Esophagus muscularis mucosa (tissue), 4 donors: ENCODE measurements around the gene HSPA14. TPM values are rescaled to one million over a fixed set of nuclear protein-coding genes. Genes with fewer than 3 reads are reported as not detected.

Experiments
- DNase-seq: peaks from one replicate; pipeline ENCODE4 v3.0.0-alpha.2; 2017; ENCODE audit errors: extremely low spot score
- H3K27ac ChIP-seq, 4 donors: fragments of 200-600 bp; sonication (generic); replicated peaks in 1 of 4; 1 replicate in 3 of 4; 2 replicates in 1 of 4; pipeline ENCODE4 v1.5.1; 2016 to 2019; ENCODE audit warnings: mild to moderate bottlenecking in 1 of 4
- H3K27me3 ChIP-seq, 4 donors: fragments of 200-600 bp; sonication (generic); one replicate each; pipeline versions ENCODE4 v1.5.1 to v1.6.0; 2016 to 2019
- H3K36me3 ChIP-seq, 4 donors: fragments of 200-600 bp; sonication (generic); one replicate each; pipeline ENCODE4 v1.5.1; 2016 to 2019
- H3K4me1 ChIP-seq, 4 donors: fragments of 200-600 bp; sonication (generic); one replicate each; pipeline ENCODE4 v1.5.1; 2016 to 2019
- H3K4me3 ChIP-seq, 4 donors: fragments of 200-600 bp; sonication (generic); 1 replicate in 2 of 4; 2 replicates in 2 of 4; pipeline ENCODE4 v1.5.1; 2016 to 2019; ENCODE audit warnings: mild to moderate bottlenecking in 4 of 4, moderate library complexity in 1 of 4
- H3K9me3 ChIP-seq, 4 donors: fragments of 200-600 bp; sonication (generic); 1 replicate in 3 of 4; 2 replicates in 1 of 4; pipeline ENCODE4 v1.5.1; 2016 to 2019
- CTCF ChIP-seq, 3 experiments: fragments of 200-600 bp in 2 of 3; fragments of 450-650 bp in 1 of 3; sonication (generic) in 2 of 3; IDR thresholded peaks; one replicate each; pipeline ENCODE4 v1.5.1; 2017 to 2019; ENCODE audit warnings: antibody characterized with exemption in 3 of 3, mild to moderate bottlenecking in 2 of 3, moderate library complexity in 1 of 3
- EP300 ChIP-seq: sonication (generic); formaldehyde crosslinking; IDR thresholded peaks from one replicate; pipeline ENCODE4 v1.6.1; 2017; ENCODE audit warnings: antibody characterized with exemption
- POLR2A ChIP-seq: fragments of 450-650 bp; IDR thresholded peaks from one replicate; pipeline ENCODE4 v1.6.1; 2017; ENCODE audit warnings: antibody characterized with exemption, moderate library complexity, mild to moderate bottlenecking, low read depth
- POLR2AphosphoS5 ChIP-seq, 2 donors: sonication (generic); formaldehyde crosslinking; IDR thresholded peaks; one replicate each; pipeline ENCODE4 v1.6.1; 2017; ENCODE audit warnings: antibody characterized with exemption in 2 of 2
- WGBS: methylation state at CpG from one replicate; pipeline ENCODE4 v1.1.5; 2018; 5-methylcytosine and 5-hydroxymethylcytosine counted together
- intact Hi-C: fragments of 100-400 bp; cut with DNase I; formaldehyde crosslinking; loops from one replicate; pipeline ENCODE4 v1.15.1; 2023
- total RNA-seq, 4 donors: library from RNA; depleted of rRNA; stranded (reverse); fragments of >200 nt; gene quantifications; one replicate each; pipeline versions ENCODE4 v1.1.0 to v1.2.1, GENCODE V29; 2016

HSPA14 gene
- total RNA-seq, 4 donors from 2014 or later = 6.8 to 9.8 (median 7.8) TPM

- DNase-seq = no peak
- no peaks in the 10 kb centered on the region for H3K4me1 ChIP-seq
- no peaks in the 10 kb centered on the region for H3K36me3 ChIP-seq
- H3K4me3 ChIP-seq = no peak overlapping the region
- no peaks in the 10 kb centered on the region for H3K27me3 ChIP-seq
- WGBS = 97% methylated on average over 2 of the region's 2 CpGs
- TF ChIP-seq CTCF (IDR thresholded peaks at IDR 0.05) = no peak
- TF ChIP-seq POLR2A = no peak
- TF ChIP-seq POLR2AphosphoS5 (IDR thresholded peaks at IDR 0.05) = no peak
- no peak for TF ChIP-seq EP300
- no peak overlapping the region for H3K27ac ChIP-seq
- intact Hi-C loops = no loop called here
- no peaks in the 10 kb centered on the region for H3K9me3 ChIP-seq
These were observed 51.2 kb downstream of the HSPA14 start for GRCh38 chr10:14889318-14889717.

GRCh38 chr10:14891151-14891550 is 53.0 kb downstream of the HSPA14 start:
- Histone ChIP-seq H3K9me3 (no peaks in the 10 kb centered on the region), H3K4me1 (no peaks in the 10 kb centered on the region), H3K4me3 (no peak overlapping the region), H3K27ac (no peak overlapping the region), H3K36me3 (no peaks in the 10 kb centered on the region), H3K27me3 (no peaks in the 10 kb centered on the region)
- DNase-seq = no peak
- 97% methylated on average over 1 of the region's 1 CpG for WGBS
- TF ChIP-seq POLR2AphosphoS5 (IDR thresholded peaks at IDR 0.05) (no peak), EP300 (no peak), POLR2A (no peak), CTCF (IDR thresholded peaks at IDR 0.05) (no peak)
- intact Hi-C loops = no loop called here

GRCh38 chr10:14904316-14904732 is 66.2 kb downstream of the HSPA14 start:
- peaks cover 9 to 47% (median 27%) of the 10 kb centered on the region in 4 donors for H3K36me3 ChIP-seq
- no peak for DNase-seq

GRCh38 chr10:14904864-14905263 is 66.8 kb downstream of the HSPA14 start:
- WGBS = 100% methylated on average over 2 of the region's 2 CpGs
- H3K27me3 ChIP-seq = no peaks in the 10 kb centered on the region
- TF ChIP-seq CTCF (IDR thresholded peaks at IDR 0.05) (no peak), POLR2A (no peak)
- H3K9me3 ChIP-seq = no peaks in the 10 kb centered on the region
- H3K36me3 ChIP-seq = peaks cover 9 to 47% (median 25%) of the 10 kb centered on the region in 4 donors
- no peak overlapping the region for H3K27ac ChIP-seq
- DNase-seq = no peak
- no peak overlapping the region for H3K4me3 ChIP-seq
- H3K4me1 ChIP-seq = no peaks in the 10 kb centered on the region
- intact Hi-C loops = no loop called here

More at GRCh38 chr10:14904316-14904732, 66.2 kb downstream of the HSPA14 start:
- Histone ChIP-seq H3K27ac (no peak overlapping the region), H3K9me3 (no peaks in the 10 kb centered on the region), H3K27me3 (no peaks in the 10 kb centered on the region), H3K4me1 (no peaks in the 10 kb centered on the region), H3K4me3 (no peak overlapping the region)
- intact Hi-C loops = no loop called here
- WGBS = 47% methylated on average over 1 of the region's 1 CpG
- TF ChIP-seq CTCF (IDR thresholded peaks at IDR 0.05) (peak in 2 of 3 experiments; percentile 29 to 56), POLR2A (no peak), POLR2AphosphoS5 (IDR thresholded peaks at IDR 0.05) (no peak), EP300 (no peak)

GRCh38 chr10:14905890-14906289 is 67.8 kb downstream of the HSPA14 start:
- H3K4me3 ChIP-seq = no peak overlapping the region
- 89% methylated on average over 2 of the region's 2 CpGs for WGBS
- intact Hi-C loops = no loop called here
- no peak overlapping the region for H3K27ac ChIP-seq
- no peaks in the 10 kb centered on the region for H3K9me3 ChIP-seq
- DNase-seq = no peak
- no peak for TF ChIP-seq POLR2AphosphoS5 (IDR thresholded peaks at IDR 0.05)
- TF ChIP-seq EP300 = no peak
- no peak for TF ChIP-seq CTCF (IDR thresholded peaks at IDR 0.05)
- TF ChIP-seq POLR2A = no peak
- peaks cover 9 to 51% (median 28%) of the 10 kb centered on the region in 4 donors for H3K36me3 ChIP-seq
- H3K4me1 ChIP-seq = no peaks in the 10 kb centered on the region
- no peaks in the 10 kb centered on the region for H3K27me3 ChIP-seq
